Upper lobe of left lung (tissue), 6 donors: ENCODE measurements around the gene ARHGEF19. TPM values are rescaled to one million over a fixed set of nuclear protein-coding genes. Genes with fewer than 3 reads are reported as not detected.

ENCODE experiments used
- ATAC-seq, 2 donors: fragments of 200-7000 bp; cut with Tn5 transposase; one replicate each; pipeline ENCODE4 v1.9.1; 2022; ENCODE audit warnings: mild to moderate bottlenecking in 2 of 2, moderate library complexity in 2 of 2; ENCODE audit not compliant: low FRiP score in 2 of 2
- DNase-seq, 2 donors: peaks; one replicate each; pipeline ENCODE4 v3.0.0-alpha.2; 2019 to 2020
- H3K27ac ChIP-seq, 4 donors: fragments of 200-600 bp; sonication (generic); one replicate each; pipeline ENCODE4 v1.5.1; 2016 to 2019
- H3K27me3 ChIP-seq, 4 donors: fragments of 200-600 bp; sonication (generic); one replicate each; pipeline ENCODE4 v1.5.1; 2017 to 2019
- H3K36me3 ChIP-seq, 4 donors: fragments of 200-600 bp; sonication (generic); one replicate each; pipeline ENCODE4 v1.5.1; 2016 to 2019
- H3K4me1 ChIP-seq, 4 donors: fragments of 200-600 bp; sonication (generic); one replicate each; pipeline ENCODE4 v1.5.1; 2018 to 2019
- H3K4me3 ChIP-seq, 4 donors: fragments of 200-600 bp; sonication (generic); one replicate each; pipeline ENCODE4 v1.5.1; 2017 to 2019; ENCODE audit warnings: mild to moderate bottlenecking in 2 of 4, moderate library complexity in 1 of 4
- H3K9me3 ChIP-seq, 4 donors: fragments of 200-600 bp; sonication (generic); one replicate each; pipeline ENCODE4 v1.5.1; 2018 to 2019
- CTCF ChIP-seq, 6 experiments: fragments of 450-650 bp in 4 of 6; fragments of 200-600 bp in 2 of 6; sonication (generic) in 2 of 6; IDR thresholded peaks; one replicate each; pipeline ENCODE4 v1.5.1; 2016 to 2019; ENCODE audit warnings: antibody characterized with exemption in 6 of 6
- EP300 ChIP-seq, 4 donors: sonication (generic); formaldehyde crosslinking; IDR thresholded peaks; one replicate each; pipeline ENCODE4 v1.5.1; 2017; ENCODE audit warnings: antibody characterized with exemption in 4 of 4, control low read depth in 2 of 4
- POLR2A ChIP-seq, 4 donors: fragments of 450-650 bp; IDR thresholded peaks; one replicate each; pipeline ENCODE4 v1.5.1; 2016 to 2017; ENCODE audit warnings: antibody characterized with exemption in 4 of 4, mild to moderate bottlenecking in 2 of 4
- POLR2AphosphoS5 ChIP-seq, 2 donors: sonication (generic); formaldehyde crosslinking; IDR thresholded peaks; one replicate each; pipeline ENCODE4 v1.5.1; 2017; ENCODE audit warnings: antibody characterized with exemption in 2 of 2
- WGBS, 2 donors: methylation state at CpG; one replicate each; pipeline ENCODE4 v1.1.5; 2017 to 2018; 5-methylcytosine and 5-hydroxymethylcytosine counted together
- total RNA-seq, 6 donors: library from RNA; depleted of rRNA in 4 of 6; stranded (reverse); fragments of >200 nt in 4 of 6; gene quantifications; one replicate each; pipeline versions ENCODE4 v1.1.0 to v1.2.1, GENCODE V29; 2016 to 2021
- donor health status: DM: no; HTN: no; CAD: no; lungs with moderate emphysema.
- donor health status: DM: no; HTN: yes; CAD: no; lungs with severe emphysema.

ARHGEF19 gene
- total RNA-seq, 6 donors from 2014 or later: 3.5 to 70.2 (median 12.6) TPM

- H3K27ac ChIP-seq: no peak overlapping the region
- H3K36me3 ChIP-seq: peaks cover 0 to 5% (median 0%) of the 10 kb centered on the region in 4 donors
- peaks cover 6 to 16% (median 11%) of the 10 kb centered on the region in 4 donors for H3K4me1 ChIP-seq
- H3K9me3 ChIP-seq: no peaks in the 10 kb centered on the region
- H3K27me3 ChIP-seq: no peaks in the 10 kb centered on the region
- TF ChIP-seq POLR2AphosphoS5 (IDR thresholded peaks at IDR 0.05): no peak
- no peak for TF ChIP-seq EP300 (IDR thresholded peaks at IDR 0.05)
- no peak for TF ChIP-seq POLR2A (IDR thresholded peaks at IDR 0.05)
- TF ChIP-seq CTCF (IDR thresholded peaks at IDR 0.05): no peak
- ATAC-seq (no peak), DNase-seq (no peak)
- H3K4me3 ChIP-seq: no peak overlapping the region
- WGBS, 2 donors: 82 to 85% methylated on average over 9 to 17 of the region's 17 CpGs
Measured at GRCh38 chr1:16242556-16243214, 30.2 kb upstream of the ARHGEF19 start.

GRCh38 chr1:16241221-16241708 lies 28.8 kb upstream of the ARHGEF19 start:
- Histone ChIP-seq H3K27me3 (no peaks in the 10 kb centered on the region), H3K9me3 (no peaks in the 10 kb centered on the region), H3K4me1 (peaks cover 15 to 26% (median 18%) of the 10 kb centered on the region in 4 donors), H3K27ac (no peak overlapping the region), H3K4me3 (no peak overlapping the region), H3K36me3 (no peaks in the 10 kb centered on the region)
- TF ChIP-seq POLR2A (IDR thresholded peaks at IDR 0.05) (no peak), EP300 (IDR thresholded peaks at IDR 0.05) (no peak), CTCF (IDR thresholded peaks at IDR 0.05) (no peak), POLR2AphosphoS5 (IDR thresholded peaks at IDR 0.05) (no peak)
- no peak for DNase-seq
- 62 to 68% methylated on average over 9 to 10 of the region's 10 CpGs for WGBS, 2 donors
- no peak for ATAC-seq

GRCh38 chr1:16239972-16240491 lies 27.6 kb upstream of the ARHGEF19 start:
- Histone ChIP-seq H3K27me3 (no peaks in the 10 kb centered on the region), H3K36me3 (no peaks in the 10 kb centered on the region), H3K4me1 (peaks cover 21 to 34% (median 24%) of the 10 kb centered on the region in 4 donors), H3K4me3 (no peak overlapping the region), H3K9me3 (no peaks in the 10 kb centered on the region), H3K27ac (no peak overlapping the region)
- no peak for TF ChIP-seq EP300 (IDR thresholded peaks at IDR 0.05)
- TF ChIP-seq POLR2AphosphoS5 (IDR thresholded peaks at IDR 0.05): no peak
- TF ChIP-seq CTCF (IDR thresholded peaks at IDR 0.05): no peak
- TF ChIP-seq POLR2A (IDR thresholded peaks at IDR 0.05): no peak
- WGBS, 2 donors: 76 to 88% methylated on average over 2 of the region's 2 CpGs
- ATAC-seq: no peak
- no peak for DNase-seq

- no peak for ATAC-seq
- 24 to 27% methylated on average over 6 of the region's 6 CpGs for WGBS, 2 donors
- no peak for DNase-seq
- H3K9me3 ChIP-seq: no peaks in the 10 kb centered on the region
- TF ChIP-seq EP300 (IDR thresholded peaks at IDR 0.05) (no peak), POLR2A (IDR thresholded peaks at IDR 0.05) (no peak), POLR2AphosphoS5 (IDR thresholded peaks at IDR 0.05) (no peak), CTCF (IDR thresholded peaks at IDR 0.05) (no peak)
- no peaks in the 10 kb centered on the region for H3K27me3 ChIP-seq
- peaks cover 16 to 23% (median 20%) of the 10 kb centered on the region in 4 donors for H3K4me1 ChIP-seq
- H3K27ac ChIP-seq: peak overlapping the region; percentile 86 to 91 (median 89)
- H3K4me3 ChIP-seq: peak overlapping the region in 3 of 4 donors; percentile 59 to 70 (median 69)
- peaks cover 0 to under 1% (median 0%) of the 10 kb centered on the region in 4 donors for H3K36me3 ChIP-seq
Measured at GRCh38 chr1:16237343-16237830, 24.9 kb upstream of the ARHGEF19 start.
